B cell (primary cell): ENCODE data around the gene GTF2I.

ENCODE experiments used
- EZH2 ChIP-seq: IDR thresholded peaks from 2 replicates; pipeline ENCODE4 v1.6.1; 2012; ENCODE audit warnings: borderline replicate concordance, low read depth, mild to moderate bottlenecking, moderate library complexity, low read length; ENCODE audit not compliant: insufficient read depth, poor library complexity, severe bottlenecking
- TF ChIP-seq, protein P1 (sequence below): fragments of 200-600 bp; IDR thresholded peaks from one replicate; pipeline ENCODE4 v1.8.0; 2022; ENCODE audit warnings: antibody characterized with exemption, mild to moderate bottlenecking

DNA sequence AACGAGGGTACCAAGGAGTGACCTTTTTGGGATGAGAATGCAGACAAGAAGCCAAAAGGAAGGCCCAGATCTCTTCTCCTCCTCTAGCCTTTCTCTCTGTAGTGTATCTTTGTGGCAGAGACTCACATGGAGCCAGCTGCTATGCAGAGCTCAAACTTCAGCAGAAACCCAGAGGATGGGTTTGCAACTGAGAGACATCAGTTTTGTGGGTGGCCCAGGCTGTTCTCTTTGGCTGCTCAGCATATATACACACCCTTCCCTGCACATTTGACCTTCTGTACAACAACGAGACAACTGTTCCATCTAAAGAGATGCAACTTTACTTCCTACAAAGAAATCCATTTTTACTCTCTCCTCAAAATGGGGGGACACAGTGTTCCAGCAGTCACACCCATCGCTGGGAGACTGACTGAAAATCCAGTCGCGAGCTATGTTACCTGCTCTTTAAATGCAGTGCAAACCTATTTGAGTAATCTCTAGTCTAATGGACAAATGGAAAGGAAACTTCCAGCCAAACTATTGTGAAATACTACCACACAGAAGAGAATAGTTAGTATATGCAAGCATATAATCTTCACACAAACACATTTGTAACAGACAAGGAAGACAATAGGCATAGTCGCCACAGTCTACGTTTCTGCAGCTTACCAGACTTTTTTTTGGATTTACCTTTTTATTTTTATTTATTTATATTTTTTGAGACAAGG is 51.2 kb downstream of the GTF2I start:
- TF ChIP-seq, protein P1, sequence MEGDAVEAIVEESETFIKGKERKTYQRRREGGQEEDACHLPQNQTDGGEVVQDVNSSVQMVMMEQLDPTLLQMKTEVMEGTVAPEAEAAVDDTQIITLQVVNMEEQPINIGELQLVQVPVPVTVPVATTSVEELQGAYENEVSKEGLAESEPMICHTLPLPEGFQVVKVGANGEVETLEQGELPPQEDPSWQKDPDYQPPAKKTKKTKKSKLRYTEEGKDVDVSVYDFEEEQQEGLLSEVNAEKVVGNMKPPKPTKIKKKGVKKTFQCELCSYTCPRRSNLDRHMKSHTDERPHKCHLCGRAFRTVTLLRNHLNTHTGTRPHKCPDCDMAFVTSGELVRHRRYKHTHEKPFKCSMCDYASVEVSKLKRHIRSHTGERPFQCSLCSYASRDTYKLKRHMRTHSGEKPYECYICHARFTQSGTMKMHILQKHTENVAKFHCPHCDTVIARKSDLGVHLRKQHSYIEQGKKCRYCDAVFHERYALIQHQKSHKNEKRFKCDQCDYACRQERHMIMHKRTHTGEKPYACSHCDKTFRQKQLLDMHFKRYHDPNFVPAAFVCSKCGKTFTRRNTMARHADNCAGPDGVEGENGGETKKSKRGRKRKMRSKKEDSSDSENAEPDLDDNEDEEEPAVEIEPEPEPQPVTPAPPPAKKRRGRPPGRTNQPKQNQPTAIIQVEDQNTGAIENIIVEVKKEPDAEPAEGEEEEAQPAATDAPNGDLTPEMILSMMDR: no peak
- TF ChIP-seq EZH2: no peak
